Cardiac fibroblast (primary cell): Measurements from ENCODE around the gene RPP30.

Experiments
- DNase-seq, 2 donors: peaks; one replicate each; pipeline versions ENCODE4 v3.0.0 to v3.0.0-alpha.2; 2010; ENCODE audit warnings: low read depth in 2 of 2
- H3K4me3 ChIP-seq, 2 donors: replicated peaks in 1 of 2; 1 replicate in 1 of 2; 2 replicates in 1 of 2; pipeline ENCODE4 v1.5.1; 2011; ENCODE audit warnings: low read depth in 2 of 2, low read length in 2 of 2, mild to moderate bottlenecking in 2 of 2, moderate library complexity in 1 of 2
- CTCF ChIP-seq: IDR thresholded peaks from one replicate; pipeline ENCODE4 v1.5.1; 2011; ENCODE audit warnings: low read depth, mild to moderate bottlenecking, low read length, inconsistent platforms

RPP30 gene

GRCh38 chr10:90846746-90847145 lies 25.0 kb upstream of the RPP30 start:
- no peak for TF ChIP-seq CTCF
- peak; percentile 22 to 65 for DNase-seq

GRCh38 chr10:90847436-90847835 lies 24.3 kb upstream of the RPP30 start:
- H3K4me3 ChIP-seq = no peak overlapping the region
- no peak for TF ChIP-seq CTCF
- peak; percentile 62 to 75 for DNase-seq

More at GRCh38 chr10:90846746-90847145, 25.0 kb upstream of the RPP30 start:
- no peak overlapping the region for H3K4me3 ChIP-seq

- DNase-seq = peak in 1 of 2 donors; percentile 84
- no peak overlapping the region for H3K4me3 ChIP-seq
- TF ChIP-seq CTCF = no peak
Measured at GRCh38 chr10:90849956-90850749, 21.6 kb upstream of the RPP30 start.

- no peak for TF ChIP-seq CTCF
- no peak overlapping the region for H3K4me3 ChIP-seq
- DNase-seq = no peak
Measured at GRCh38 chr10:90855126-90855525, 16.6 kb upstream of the RPP30 start.

- peak in 1 of 2 donors; percentile 28 for DNase-seq
- H3K4me3 ChIP-seq = peak overlapping the region in 1 of 2 donors; percentile 61
- TF ChIP-seq CTCF = no peak
Measured at GRCh38 chr10:90856261-90856660, 15.5 kb upstream of the RPP30 start.

- no peak for TF ChIP-seq CTCF
- DNase-seq = no peak
- peak overlapping the region; percentile 59 to 61 for H3K4me3 ChIP-seq
Measured at GRCh38 chr10:90856964-90857634, 14.7 kb upstream of the RPP30 start.
